H9 (cell line): ENCODE measurements around the gene SELPLG. TPM values are rescaled to one million over a fixed set of nuclear protein-coding genes. Genes with fewer than 3 reads are reported as not detected.

Experiments used
- DNase-seq: peaks from one replicate; pipeline ENCODE4 v3.0.0-alpha.2; 2017
- H2AFZ ChIP-seq: one replicate; pipeline ENCODE4 v1.6.1; 2013; ENCODE audit warnings: mild to moderate bottlenecking, low read length, control low read depth, moderate library complexity
- H2AK5ac ChIP-seq: 2 replicates; pipeline ENCODE4 v1.6.1; 2013; ENCODE audit warnings: low read length, control low read depth, mixed read lengths; ENCODE audit not compliant: insufficient read length
- H2BK120ac ChIP-seq: one replicate; pipeline ENCODE4 v1.6.1; 2013; ENCODE audit warnings: low read depth, mild to moderate bottlenecking, low read length, control low read depth, inconsistent platforms; ENCODE audit not compliant: poor library complexity, severe bottlenecking
- H2BK12ac ChIP-seq: 2 replicates; pipeline ENCODE4 v1.6.1; 2013; ENCODE audit warnings: low read length, control low read depth, mixed read lengths, low read depth; ENCODE audit not compliant: insufficient read length
- H2BK15ac ChIP-seq: 2 replicates; pipeline ENCODE4 v1.6.1; 2013; ENCODE audit warnings: low read depth, low read length, control low read depth
- H2BK20ac ChIP-seq: one replicate; pipeline ENCODE4 v1.6.1; 2013; ENCODE audit warnings: low read depth, mild to moderate bottlenecking, low read length, control low read depth, inconsistent platforms; ENCODE audit not compliant: poor library complexity, severe bottlenecking
- H2BK5ac ChIP-seq: 2 replicates; pipeline ENCODE4 v1.6.1; 2013; ENCODE audit warnings: low read length, control low read depth, mixed read lengths; ENCODE audit not compliant: insufficient read length
- H3K14ac ChIP-seq: 2 replicates; pipeline ENCODE4 v1.6.1; 2013; ENCODE audit warnings: low read length, control low read depth; ENCODE audit not compliant: insufficient read depth
- H3K18ac ChIP-seq: 2 replicates; pipeline ENCODE4 v1.6.1; 2013; ENCODE audit warnings: low read depth, mild to moderate bottlenecking, mixed read lengths, low read length, control low read depth; ENCODE audit not compliant: insufficient read length
- H3K23ac ChIP-seq: 2 replicates; pipeline ENCODE4 v1.6.1; 2013; ENCODE audit warnings: low read length, control low read depth, mixed read lengths, low read depth; ENCODE audit not compliant: insufficient read length
- H3K23me2 ChIP-seq: 2 replicates; pipeline ENCODE4 v1.6.1; 2013; ENCODE audit warnings: low read depth, mild to moderate bottlenecking, mixed read lengths, low read length, control low read depth; ENCODE audit not compliant: insufficient read length, poor library complexity, severe bottlenecking
- H3K27ac ChIP-seq: 2 replicates; pipeline ENCODE4 v1.5.1; 2013; ENCODE audit warnings: low read length, control low read depth, mixed read lengths, low read depth; ENCODE audit not compliant: insufficient read length
- H3K27me3 ChIP-seq: 2 replicates; pipeline ENCODE4 v1.6.1; 2013; ENCODE audit warnings: low read length, control low read depth, inconsistent platforms; ENCODE audit not compliant: insufficient read depth
- H3K4ac ChIP-seq: 2 replicates; pipeline ENCODE4 v1.6.1; 2013; ENCODE audit warnings: low read depth, mild to moderate bottlenecking, control low read depth, inconsistent platforms, low read length, moderate library complexity
- H3K4me1 ChIP-seq: 2 replicates; pipeline ENCODE4 v1.6.1; 2013; ENCODE audit warnings: low read length, control low read depth, inconsistent platforms; ENCODE audit not compliant: insufficient read depth
- H3K4me2 ChIP-seq: 2 replicates; pipeline ENCODE4 v1.6.1; 2013; ENCODE audit warnings: low read length, control low read depth, mixed read lengths; ENCODE audit not compliant: insufficient read length, insufficient read depth
- H3K56ac ChIP-seq: 2 replicates; pipeline ENCODE4 v1.6.1; 2013; ENCODE audit warnings: low read depth, mild to moderate bottlenecking, mixed read lengths, low read length, control low read depth; ENCODE audit not compliant: insufficient read length
- H3K79me1 ChIP-seq: 2 replicates; pipeline ENCODE4 v1.6.1; 2013; ENCODE audit warnings: low read depth, mild to moderate bottlenecking, moderate library complexity, low read length, control low read depth, inconsistent platforms; ENCODE audit not compliant: insufficient read depth, poor library complexity, severe bottlenecking
- H3K79me2 ChIP-seq: 2 replicates; pipeline ENCODE4 v1.6.1; 2013; ENCODE audit warnings: low read length, control low read depth, inconsistent platforms; ENCODE audit not compliant: insufficient read depth
- H3K9ac ChIP-seq: 2 replicates; pipeline ENCODE4 v1.6.1; 2013; ENCODE audit warnings: low read length, control low read depth, mixed read lengths; ENCODE audit not compliant: insufficient read length; ENCODE audit errors: extremely low read depth
- H3K9me3 ChIP-seq: one replicate; pipeline ENCODE4 v1.6.1; 2013; ENCODE audit warnings: low read depth, low read length, inconsistent platforms; ENCODE audit not compliant: control insufficient read depth
- H3T11ph ChIP-seq: one replicate; pipeline ENCODE4 v1.6.1; 2013; ENCODE audit warnings: mild to moderate bottlenecking, low read length, control low read depth, inconsistent platforms
- H4K20me1 ChIP-seq: one replicate; pipeline ENCODE4 v1.6.1; 2013; ENCODE audit not compliant: control insufficient read depth, insufficient read length, insufficient read depth
- H4K5ac ChIP-seq: 2 replicates; pipeline ENCODE4 v1.6.1; 2013; ENCODE audit warnings: low read depth, mild to moderate bottlenecking, mixed read lengths, low read length, control low read depth; ENCODE audit not compliant: insufficient read length
- H4K8ac ChIP-seq: replicated peaks from 2 replicates; pipeline ENCODE4 v1.6.1; 2013; ENCODE audit warnings: low read length, control low read depth, mixed read lengths, low read depth; ENCODE audit not compliant: insufficient read length
- H4K91ac ChIP-seq: 2 replicates; pipeline ENCODE4 v1.6.1; 2013; ENCODE audit warnings: low read depth, mild to moderate bottlenecking, moderate library complexity, mixed read lengths, low read length, control low read depth; ENCODE audit not compliant: insufficient read length
- H3K27ac Mint-ChIP-seq, 3 experiments: 2 replicates in 2 of 3; 3 replicates in 1 of 3; pipeline ENCODE4 v1.8.0; 2020 to 2021; ENCODE audit warnings: mixed read lengths in 3 of 3, mild to moderate bottlenecking in 1 of 3, moderate library complexity in 1 of 3
- H3K27me3 Mint-ChIP-seq: 2 replicates; pipeline ENCODE4 v1.8.0; 2021; ENCODE audit warnings: low read depth, mild to moderate bottlenecking, moderate library complexity, mixed read lengths
- H3K36me3 Mint-ChIP-seq, 3 experiments: 2 replicates in 2 of 3; 3 replicates in 1 of 3; pipeline ENCODE4 v1.8.0; 2020 to 2021; ENCODE audit warnings: low read depth in 3 of 3, mixed read lengths in 3 of 3; ENCODE audit not compliant: insufficient read depth in 1 of 3
- H3K4me1 Mint-ChIP-seq, 2 experiments: 2 replicates each; pipeline ENCODE4 v1.8.0; 2020; ENCODE audit warnings: mixed read lengths in 2 of 2
- H3K4me3 Mint-ChIP-seq, 2 experiments: 2 replicates in 1 of 2; 3 replicates in 1 of 2; pipeline ENCODE4 v1.8.0; 2020 to 2021; ENCODE audit warnings: mild to moderate bottlenecking in 2 of 2, mixed read lengths in 2 of 2, moderate library complexity in 1 of 2
- H3K9me3 Mint-ChIP-seq, 2 experiments: 2 replicates in 1 of 2; 3 replicates in 1 of 2; pipeline ENCODE4 v1.8.0; 2020; ENCODE audit warnings: mild to moderate bottlenecking in 2 of 2, mixed read lengths in 2 of 2, moderate library complexity in 1 of 2
- CTCF ChIP-seq: fragments of 200-600 bp; sonication (generic); conservative IDR thresholded peaks from 3 replicates; pipeline ENCODE4 v1.8.0; 2021; ENCODE audit warnings: antibody characterized with exemption, mild to moderate bottlenecking
- WGBS: extraction: QIAGEN DNeasy Blood & Tissue Kit; methylation state at CpG from one replicate; pipeline ENCODE4 v1.1.7; 2013; ENCODE audit warnings: missing lambda C conversion rate, low lambda C conversion rate, mixed read lengths; ENCODE audit not compliant: insufficient read length; ENCODE audit errors: extremely low coverage; 5-methylcytosine and 5-hydroxymethylcytosine counted together
- total RNA-seq: library from RNA; stranded (reverse); gene quantifications from 2 replicates; pipeline ENCODE4 v1.2.1, GENCODE V29; 2021

SELPLG gene
- total RNA-seq, 1 experiment from 2014 or later = 0.15 TPM

GRCh38 chr12:108638141-108638827 lies 4.6 kb upstream of the SELPLG start:
- Histone ChIP-seq H3K4ac (no peak overlapping the region), H4K8ac (no peak overlapping the region), H3K4me2 (peak overlapping the region; percentile 0), H2BK15ac (no peak overlapping the region), H3K56ac (no peak overlapping the region), H2AFZ (no peak overlapping the region), H3K9me3 (no peaks in the 10 kb centered on the region), H3K9ac (no peak overlapping the region), H4K20me1 (no peaks in the 10 kb centered on the region), H2BK120ac (no peak overlapping the region), H3K79me2 (no peaks in the 10 kb centered on the region), H3K27ac (no peak overlapping the region), H3K23ac (no peak overlapping the region), H2BK5ac (no peak overlapping the region), H3K18ac (peak overlapping the region; percentile 16), H2BK12ac (no peak overlapping the region), H2AK5ac (no peak overlapping the region), H3K4me1 (peaks cover 12% of the 10 kb centered on the region; the same call in 1 of the 2 replicates), H3K79me1 (no peaks in the 10 kb centered on the region), H3T11ph (no peak overlapping the region), H4K91ac (no peak overlapping the region), H3K23me2 (no peaks in the 10 kb centered on the region), H3K27me3 (no peaks in the 10 kb centered on the region), H4K5ac (no peak overlapping the region), H2BK20ac (no peak overlapping the region), H3K14ac (no peak overlapping the region)
- no peaks in the 10 kb centered on the region for H3K9me3 Mint-ChIP-seq
- peaks cover 77 to 79% of the 10 kb centered on the region in 2 experiments for H3K4me1 Mint-ChIP-seq
- H3K36me3 Mint-ChIP-seq = peaks cover 0 to 4% (median 3%) of the 10 kb centered on the region in 3 experiments; a peak in 2 of 7 replicates
- H3K4me3 Mint-ChIP-seq = peak overlapping the region; percentile 27 to 38; a peak in 3 of 5 replicates
- no peaks in the 10 kb centered on the region for H3K27me3 Mint-ChIP-seq
- WGBS = no CpG with 5 or more reads among the region's 18 CpGs
- H3K27ac Mint-ChIP-seq = peak overlapping the region; percentile 86 to 95 (median 89); a peak in 6 of 7 replicates
- DNase-seq = peak; percentile 78
- TF ChIP-seq CTCF = no peak
